ENCODE results near the gene RTEL1.
"Not testable (repeated sequence)": the region's sequence is repeated elsewhere in the genome, so short reads cannot be mapped to it uniquely, and the experiment has no call there.

RTEL1 gene

GRCh38 chr20:63671695-63672094 is 13.6 kb downstream of the RTEL1 start:
- not testable (repeated sequence) for DNase-seq (ENCODE audit: low read depth)

GRCh38 chr20:63672666-63673065 is 14.6 kb downstream of the RTEL1 start:
- DNase-seq (ENCODE audit: low read depth): no peak

- no peak for DNase-seq (ENCODE audit: low read depth)
Observed at GRCh38 chr20:63673951-63674350, 15.8 kb downstream of the RTEL1 start.

- DNase-seq (ENCODE audit: low read depth): no peak
Observed at GRCh38 chr20:63675681-63676368, 17.7 kb downstream of the RTEL1 start.

- DNase-seq (ENCODE audit: low read depth): no peak
Observed at GRCh38 chr20:63678071-63678470, 20.0 kb downstream of the RTEL1 start.

GRCh38 chr20:63678667-63679465 is 20.8 kb downstream of the RTEL1 start:
- DNase-seq (ENCODE audit: low read depth): no peak

GRCh38 chr20:63679799-63680305 is 21.7 kb downstream of the RTEL1 start:
- no peak for DNase-seq (ENCODE audit: low read depth)

- DNase-seq (ENCODE audit: low read depth): no peak
Observed at GRCh38 chr20:63680427-63680826, 22.3 kb downstream of the RTEL1 start.

GRCh38 chr20:63680857-63681608 is 22.9 kb downstream of the RTEL1 start:
- DNase-seq (ENCODE audit: low read depth): no peak

- DNase-seq (ENCODE audit: low read depth): no peak
Observed at GRCh38 chr20:63681609-63682142, 23.6 kb downstream of the RTEL1 start.

- peak; percentile 99 for DNase-seq (ENCODE audit: low read depth)
Observed at GRCh38 chr20:63682384-63683139, 24.4 kb downstream of the RTEL1 start.

- DNase-seq (ENCODE audit: low read depth): no peak
Observed at GRCh38 chr20:63685269-63686026, 27.3 kb downstream of the RTEL1 start.

- DNase-seq (ENCODE audit: low read depth): no peak
Observed at GRCh38 chr20:63686094-63686491, 28.0 kb downstream of the RTEL1 start.

GRCh38 chr20:63686492-63687321 is 28.6 kb downstream of the RTEL1 start:
- DNase-seq (ENCODE audit: low read depth): peak; percentile 59

GRCh38 chr20:63687419-63688178 is 29.5 kb downstream of the RTEL1 start:
- no peak for DNase-seq (ENCODE audit: low read depth)

- DNase-seq (ENCODE audit: low read depth): no peak
Observed at GRCh38 chr20:63688228-63689045, 30.3 kb downstream of the RTEL1 start.

- no peak for DNase-seq (ENCODE audit: low read depth)
Observed at GRCh38 chr20:63689046-63690002, 31.2 kb downstream of the RTEL1 start.

Measured in HS-5 (cell line).